ENCODE data around the gene HTT. TPM values are rescaled to one million over a fixed set of nuclear protein-coding genes. Genes with fewer than 3 reads are reported as not detected.

HTT gene
- total and polyA plus RNA-seq, 2 experiments from 2014 or later = 11.4 to 38.6 TPM

GRCh38 chr4:3201718-3202702, 127.5 kb downstream of the HTT start:
- no peaks in the 10 kb centered on the region for H3K9me3 ChIP-seq (ENCODE audit: low read depth)
- no peak overlapping the region for H3K4me3 ChIP-seq
- H3K27me3 ChIP-seq = no peaks in the 10 kb centered on the region
- peaks cover 8% of the 10 kb centered on the region for H3K4me1 ChIP-seq (ENCODE audit: low read depth)
- DNase-seq (ENCODE audit: low read depth in 1 of 2, low spot score in 1 of 2) = peak in 1 of 2 donors; percentile 10
- no peak for TF ChIP-seq CTCF (IDR thresholded peaks at IDR 0.05; ENCODE audit: low read depth, low read length)
- peak overlapping the region; percentile 24 for H3K27ac ChIP-seq
- H3K36me3 ChIP-seq = peaks cover 10% of the 10 kb centered on the region

- peaks cover 8% of the 10 kb centered on the region for H3K4me1 ChIP-seq (ENCODE audit: low read depth)
- peaks cover 19% of the 10 kb centered on the region for H3K36me3 ChIP-seq
- no peaks in the 10 kb centered on the region for H3K9me3 ChIP-seq (ENCODE audit: low read depth)
- H3K4me3 ChIP-seq = no peak overlapping the region
- H3K27me3 ChIP-seq = no peaks in the 10 kb centered on the region
- TF ChIP-seq CTCF (IDR thresholded peaks at IDR 0.05; ENCODE audit: low read depth, low read length) = no peak
- no peak overlapping the region for H3K27ac ChIP-seq
- peak in 1 of 2 donors; percentile 70 for DNase-seq (ENCODE audit: low read depth in 1 of 2, low spot score in 1 of 2)
Observed at GRCh38 chr4:3202836-3203820, 128.6 kb downstream of the HTT start.

DNA sequence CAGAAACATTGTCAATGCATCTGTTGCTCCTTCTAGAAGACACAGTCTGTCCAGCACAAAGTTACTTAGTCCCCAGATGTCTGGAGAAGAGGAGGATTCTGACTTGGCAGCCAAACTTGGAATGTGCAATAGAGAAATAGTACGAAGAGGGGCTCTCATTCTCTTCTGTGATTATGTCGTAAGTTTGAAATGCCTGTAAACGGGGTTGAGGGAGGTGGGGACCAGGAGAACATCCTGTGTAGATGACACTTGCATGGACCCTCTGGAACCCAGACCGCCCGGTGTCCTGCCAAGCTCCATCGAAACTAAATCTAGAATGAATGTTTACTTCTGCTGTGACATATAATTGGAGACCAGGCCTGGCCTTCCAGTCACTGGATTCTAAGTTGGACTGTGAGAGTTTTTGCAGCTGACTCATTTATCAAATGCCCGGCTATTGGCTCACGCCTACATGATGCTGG, 129.5 kb downstream of the HTT start:
- no peaks in the 10 kb centered on the region for H3K9me3 ChIP-seq (ENCODE audit: low read depth)
- peaks cover 21% of the 10 kb centered on the region for H3K36me3 ChIP-seq
- H3K27ac ChIP-seq = peak overlapping the region; percentile 21
- no peak for TF ChIP-seq CTCF (IDR thresholded peaks at IDR 0.05; ENCODE audit: low read depth, low read length)
- H3K4me1 ChIP-seq (ENCODE audit: low read depth) = peaks cover 8% of the 10 kb centered on the region
- no peak overlapping the region for H3K4me3 ChIP-seq
- DNase-seq (ENCODE audit: low read depth in 1 of 2, low spot score in 1 of 2) = peak in 1 of 2 donors; percentile 55
- no peaks in the 10 kb centered on the region for H3K27me3 ChIP-seq

GRCh38 chr4:3205995-3206394, 131.5 kb downstream of the HTT start:
- Histone ChIP-seq H3K9me3 (ENCODE audit: low read depth) (no peaks in the 10 kb centered on the region), H3K4me3 (no peak overlapping the region), H3K27ac (no peak overlapping the region), H3K4me1 (ENCODE audit: low read depth) (peaks cover 8% of the 10 kb centered on the region), H3K36me3 (peaks cover 30% of the 10 kb centered on the region), H3K27me3 (no peaks in the 10 kb centered on the region)
- no peak for TF ChIP-seq CTCF (IDR thresholded peaks at IDR 0.05; ENCODE audit: low read depth, low read length)
- no peak for DNase-seq (ENCODE audit: low read depth in 1 of 2, low spot score in 1 of 2)

DNA sequence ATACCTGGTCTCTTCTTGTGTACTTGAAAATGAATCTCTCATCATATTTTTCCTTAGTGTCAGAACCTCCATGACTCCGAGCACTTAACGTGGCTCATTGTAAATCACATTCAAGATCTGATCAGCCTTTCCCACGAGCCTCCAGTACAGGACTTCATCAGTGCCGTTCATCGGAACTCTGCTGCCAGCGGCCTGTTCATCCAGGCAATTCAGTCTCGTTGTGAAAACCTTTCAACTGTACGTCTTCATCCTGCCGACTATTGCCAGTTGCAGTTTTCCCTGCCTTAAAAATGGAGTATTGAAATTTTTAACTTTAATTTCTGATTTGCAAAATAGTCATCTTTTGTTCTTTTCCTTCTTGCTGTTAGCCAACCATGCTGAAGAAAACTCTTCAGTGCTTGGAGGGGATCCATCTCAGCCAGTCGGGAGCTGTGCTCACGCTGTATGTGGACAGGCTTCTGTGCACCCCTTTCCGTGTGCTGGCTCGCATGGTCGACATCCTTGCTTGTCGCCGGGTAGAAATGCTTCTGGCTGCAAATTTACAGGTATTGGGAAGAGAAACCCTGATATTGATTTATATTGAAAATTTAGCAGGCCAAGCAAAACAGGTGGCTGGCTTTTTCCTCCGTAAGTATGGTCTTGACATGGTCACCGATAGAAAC, 132.1 kb downstream of the HTT start:
- Histone ChIP-seq H3K27me3 (no peaks in the 10 kb centered on the region), H3K9me3 (ENCODE audit: low read depth) (no peaks in the 10 kb centered on the region), H3K36me3 (peaks cover 30% of the 10 kb centered on the region), H3K4me1 (ENCODE audit: low read depth) (peaks cover 6% of the 10 kb centered on the region), H3K4me3 (no peak overlapping the region), H3K27ac (no peak overlapping the region)
- no peak for TF ChIP-seq CTCF (IDR thresholded peaks at IDR 0.05; ENCODE audit: low read depth, low read length)
- DNase-seq (ENCODE audit: low read depth in 1 of 2, low spot score in 1 of 2) = no peak
